GM21367 (cell line): Measurements from ENCODE around the gene CTNND2.

Source experiments
- ATAC-seq: cut with Tn5 transposase; IDR thresholded peaks from one replicate; pipeline ENCODE4 v1.9.1; 2021; ENCODE audit not compliant: unreplicated experiment

The CTNND2 gene

GRCh38 chr5:11602298-11602697 is 301.9 kb downstream of the CTNND2 start:
- ATAC-seq, result no peak

GRCh38 chr5:11599499-11599898 is 304.7 kb downstream of the CTNND2 start:
- ATAC-seq, result no peak

- no peak for ATAC-seq
Observed at GRCh38 chr5:11596657-11597071, 307.6 kb downstream of the CTNND2 start.

GRCh38 chr5:11596185-11596584 is 308.1 kb downstream of the CTNND2 start:
- ATAC-seq, result no peak

GRCh38 chr5:11595045-11595444 is 309.2 kb downstream of the CTNND2 start:
- no peak for ATAC-seq

- no peak for ATAC-seq
Observed at GRCh38 chr5:11594021-11594420, 310.2 kb downstream of the CTNND2 start.

GRCh38 chr5:11590475-11590874 is 313.8 kb downstream of the CTNND2 start:
- ATAC-seq, result no peak

- no peak for ATAC-seq
Observed at GRCh38 chr5:11588803-11589202, 315.4 kb downstream of the CTNND2 start.

- no peak for ATAC-seq
Observed at GRCh38 chr5:11584017-11584416, 320.2 kb downstream of the CTNND2 start.

GRCh38 chr5:11579351-11579750 is 324.9 kb downstream of the CTNND2 start:
- no peak for ATAC-seq

- no peak for ATAC-seq
Observed at GRCh38 chr5:11574787-11575186, 329.5 kb downstream of the CTNND2 start.

- no peak for ATAC-seq
Observed at GRCh38 chr5:11573140-11573992, 330.9 kb downstream of the CTNND2 start.

- no peak for ATAC-seq
Observed at GRCh38 chr5:11564706-11565105, 339.5 kb downstream of the CTNND2 start.

GRCh38 chr5:11563822-11564221 is 340.4 kb downstream of the CTNND2 start:
- ATAC-seq, result no peak

- no peak for ATAC-seq
Observed at GRCh38 chr5:11560915-11561697, 343.1 kb downstream of the CTNND2 start.

GRCh38 chr5:11557063-11557462 is 347.2 kb downstream of the CTNND2 start:
- ATAC-seq, result no peak

GRCh38 chr5:11555171-11555570 is 349.1 kb downstream of the CTNND2 start:
- no peak for ATAC-seq

- ATAC-seq, result no peak
Observed at GRCh38 chr5:11547730-11548129, 356.5 kb downstream of the CTNND2 start.

- no peak for ATAC-seq
Observed at GRCh38 chr5:11547140-11547539, 357.1 kb downstream of the CTNND2 start.

GRCh38 chr5:11540112-11540511 is 364.1 kb downstream of the CTNND2 start:
- no peak for ATAC-seq

GRCh38 chr5:11531811-11532555 is 372.3 kb downstream of the CTNND2 start:
- ATAC-seq, result no peak
